Pulmonary artery endothelial cell (primary cell): Measurements from ENCODE around the gene ADCY3. TPM values are rescaled to one million over a fixed set of nuclear protein-coding genes. Genes with fewer than 3 reads are reported as not detected.
"Not testable (repeated sequence)": the region's sequence is repeated elsewhere in the genome, so short reads cannot be mapped to it uniquely, and the experiment has no call there.

Experiments used
- DNase-seq: peaks from one replicate; pipeline ENCODE4 v3.0.0-alpha.2; 2011; ENCODE audit warnings: low read depth, low spot score
- total RNA-seq: library from RNA; depleted of rRNA; stranded (reverse); fragments of >200 nt; gene quantifications from 2 replicates; pipeline ENCODE4 v1.2.3, GENCODE V29; 2014

Gene ADCY3
- total RNA-seq, 1 donor from 2014 or later = 30.8 TPM

DNA sequence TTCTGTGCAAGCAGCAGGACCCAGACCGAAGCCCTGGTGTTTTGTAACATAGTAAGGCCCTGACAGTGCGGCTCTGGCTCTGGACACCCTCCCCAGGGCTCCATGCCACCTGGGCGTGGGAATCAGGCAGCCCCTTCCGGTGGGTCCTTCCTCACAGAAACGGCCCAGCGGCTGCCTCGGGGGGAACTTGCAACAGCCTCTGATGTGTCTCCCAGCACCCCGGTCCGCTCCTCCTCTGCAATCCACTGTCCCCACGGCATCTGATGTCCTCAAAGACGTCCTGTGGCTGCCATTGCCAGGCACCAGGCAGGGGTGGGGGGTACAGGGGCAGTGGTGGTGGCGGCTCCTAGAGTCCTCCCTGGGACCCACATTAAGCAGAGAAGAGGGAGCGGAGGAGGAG lies 68.0 kb downstream of the ADCY3 start:
- DNase-seq = no peak

DNA sequence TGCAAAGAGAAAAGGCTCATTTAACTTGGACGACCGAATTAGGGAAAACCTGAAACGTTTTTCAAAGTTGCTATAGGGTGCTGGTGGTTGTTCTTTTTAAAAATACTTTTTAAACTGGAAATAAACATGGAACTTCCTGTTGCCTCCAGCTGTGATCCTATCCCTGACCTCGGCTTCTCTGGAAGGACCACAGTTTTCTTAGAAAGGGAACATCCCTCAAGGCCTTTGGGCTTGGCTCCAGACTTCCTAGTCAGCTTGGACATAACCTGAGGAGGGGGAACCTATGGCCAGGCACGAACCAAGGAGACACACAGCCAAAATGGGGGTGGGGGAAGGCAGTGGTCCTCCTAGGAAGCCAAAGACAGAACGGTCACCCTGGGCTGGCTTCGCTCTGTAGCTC lies 69.1 kb downstream of the ADCY3 start:
- no peak for DNase-seq

DNA sequence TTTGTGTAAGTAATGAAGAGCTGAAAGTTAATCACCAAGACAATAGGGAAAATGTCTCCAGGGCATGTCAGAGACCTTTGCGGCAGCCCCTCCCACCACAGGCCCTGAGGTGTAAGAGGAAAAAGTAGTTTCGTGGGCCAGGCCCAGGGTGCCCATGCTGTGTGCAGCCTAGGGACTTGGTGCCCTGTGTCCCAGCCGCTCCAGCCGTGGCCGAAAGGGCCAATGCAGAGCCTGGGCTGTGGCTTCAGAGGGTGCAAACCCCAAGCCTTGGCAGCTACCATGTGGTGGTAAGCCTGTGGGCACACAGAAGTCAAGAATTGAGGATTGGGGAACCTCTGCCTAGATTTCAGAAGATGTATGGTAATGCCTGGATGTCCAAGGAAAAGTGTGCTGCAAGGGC lies 74.3 kb downstream of the ADCY3 start:
- no peak for DNase-seq

DNA sequence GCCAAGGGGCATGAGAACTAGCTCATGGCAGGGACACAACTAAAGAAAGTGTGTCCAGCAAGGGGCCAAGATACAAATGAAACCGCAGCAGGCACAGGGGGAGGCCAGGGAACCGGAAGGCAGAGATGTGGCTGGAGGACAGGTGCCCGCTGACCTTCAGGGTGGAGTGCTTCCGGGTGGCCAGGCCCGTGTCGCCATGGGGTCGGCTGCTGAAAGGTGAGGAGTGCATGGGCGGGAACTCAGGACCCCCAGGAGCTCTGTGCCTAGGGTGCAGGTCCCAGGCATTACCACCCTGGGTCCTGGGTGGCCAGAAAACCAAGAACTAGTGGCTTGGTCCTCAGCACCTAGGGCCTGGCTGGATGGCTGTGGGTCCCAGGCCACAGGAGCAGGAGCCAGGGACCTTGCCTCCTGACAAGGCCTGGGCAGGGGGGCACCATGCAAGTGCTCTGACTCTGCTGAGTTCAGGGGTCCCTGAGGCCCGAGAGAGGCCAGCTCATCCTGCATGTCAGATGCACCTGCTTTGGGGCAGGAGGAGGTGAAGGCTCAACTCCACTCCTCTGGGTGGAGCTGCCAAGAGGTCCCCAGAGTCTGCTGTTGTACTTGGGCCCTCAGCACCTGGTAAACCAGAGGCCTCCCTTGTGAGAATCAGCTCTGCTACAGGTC lies 75.9 kb downstream of the ADCY3 start:
- DNase-seq = no peak

DNA sequence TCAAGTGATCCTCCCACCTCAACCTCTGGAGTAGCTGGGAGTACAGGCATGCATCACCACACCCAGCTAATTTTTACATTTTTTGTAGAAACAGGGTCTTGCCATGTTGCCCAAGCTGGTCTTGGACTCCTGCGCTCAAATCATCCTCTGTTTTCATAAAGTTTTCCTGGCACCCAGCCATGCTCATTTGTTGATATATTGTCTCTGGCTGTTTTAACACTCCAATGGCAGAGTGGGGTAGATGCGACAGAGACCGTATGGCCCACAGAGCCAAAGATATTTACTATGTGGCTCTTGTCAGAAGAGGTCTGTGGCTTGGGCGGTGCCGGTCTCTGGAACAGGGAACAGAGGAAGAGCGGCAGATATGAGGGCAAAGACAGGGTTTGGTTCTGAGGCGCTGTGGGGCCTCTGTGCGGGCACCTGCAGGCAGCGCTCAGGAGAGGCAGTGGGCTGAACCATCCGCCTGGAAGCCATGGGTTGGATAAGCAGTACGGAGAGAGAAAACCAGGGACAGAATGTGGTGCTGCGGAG lies 76.6 kb downstream of the ADCY3 start:
- DNase-seq = no peak

DNA sequence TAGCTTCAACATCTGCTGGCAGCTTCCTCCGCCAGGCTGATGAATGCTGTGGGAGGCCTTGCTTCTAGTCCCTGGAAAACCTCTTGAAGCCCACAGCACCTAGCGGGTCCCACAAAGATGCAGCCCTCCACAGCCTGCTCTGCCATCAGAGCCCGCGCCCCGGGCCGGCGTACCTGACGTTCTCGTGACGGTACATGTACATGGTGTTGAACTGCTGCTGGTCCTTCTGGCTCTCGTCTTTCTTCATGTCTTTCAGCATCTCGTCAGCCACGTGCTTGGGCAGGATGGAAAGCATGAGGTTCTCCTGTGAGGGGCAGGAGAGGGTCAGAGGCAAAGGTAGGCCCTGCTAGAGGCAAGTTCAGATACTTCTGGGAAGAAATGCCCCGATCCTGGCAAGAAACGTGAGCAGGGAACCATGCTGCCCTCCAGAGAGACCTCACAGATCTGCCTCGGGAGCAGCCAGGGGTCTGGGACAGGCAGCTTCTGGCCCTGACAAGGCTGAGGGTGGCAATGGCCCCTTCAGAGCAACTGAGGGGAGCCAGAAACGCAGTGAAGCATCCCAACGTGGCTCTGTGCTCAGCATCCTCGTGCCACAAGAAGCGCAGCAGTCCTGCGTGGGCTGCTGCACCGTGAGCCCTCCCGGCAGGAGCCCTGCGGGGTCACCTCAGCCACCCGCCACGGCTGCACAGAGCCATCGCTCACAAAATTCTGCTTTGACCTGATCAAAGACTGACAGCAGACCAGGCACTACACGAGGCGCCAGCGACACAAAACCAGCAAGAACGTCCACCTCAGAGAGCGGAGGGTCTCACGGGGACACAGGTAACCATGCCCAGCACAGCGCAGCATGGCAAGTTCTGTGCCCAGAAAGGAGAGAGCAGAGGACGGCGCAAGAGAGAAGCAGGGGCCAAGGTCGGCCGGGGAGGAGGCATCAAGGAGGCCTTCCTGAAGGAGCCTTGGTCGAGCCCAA lies 77.7 kb downstream of the ADCY3 start:
- DNase-seq = no peak

DNA sequence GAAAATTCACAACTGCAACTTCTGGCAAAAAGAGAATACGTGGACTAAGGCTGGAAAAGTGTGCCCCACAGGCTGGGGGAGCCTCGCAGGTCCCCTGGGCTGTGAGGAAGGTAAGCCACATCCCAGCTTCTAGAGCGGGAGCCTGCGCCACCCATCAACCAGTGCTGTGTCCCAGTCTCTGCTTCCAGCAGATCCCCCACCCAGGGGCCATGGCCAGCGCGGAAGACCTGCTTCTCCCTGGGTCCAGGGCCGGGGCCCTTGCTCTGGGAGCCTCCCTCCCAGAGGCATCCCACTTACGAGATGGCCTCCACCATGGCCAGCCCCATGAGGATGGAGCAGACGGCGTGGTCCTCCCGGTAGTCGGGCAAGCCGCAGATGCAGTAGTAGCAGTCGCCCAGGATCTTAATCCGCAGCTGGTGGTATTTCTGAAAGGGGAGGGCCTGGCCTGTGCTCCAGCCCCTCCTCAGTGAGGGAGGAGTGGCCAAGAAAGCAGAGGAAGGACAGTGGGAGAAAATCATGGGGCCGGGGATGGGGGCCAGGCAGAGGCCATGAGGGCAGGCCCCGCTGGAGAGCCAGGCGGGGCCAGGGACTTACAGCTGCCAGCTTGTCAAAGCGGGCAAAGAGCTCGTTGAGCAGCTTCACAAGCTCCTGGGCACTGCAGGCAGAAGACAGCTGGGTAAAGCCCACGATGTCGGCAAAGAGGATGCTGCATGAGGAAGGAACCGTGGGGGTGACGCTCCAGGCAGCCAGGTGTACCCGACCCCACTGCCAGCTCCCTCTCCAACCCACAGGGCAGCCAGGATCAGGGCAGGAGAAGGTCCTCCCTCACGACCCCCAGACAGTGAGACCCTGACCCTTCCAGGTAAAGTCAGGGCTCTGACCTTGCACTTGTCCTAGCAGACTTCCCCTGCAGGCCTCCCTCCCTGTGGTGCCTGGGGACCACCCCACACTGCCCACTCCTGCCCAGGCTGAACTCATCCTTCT lies 78.8 kb downstream of the ADCY3 start:
- DNase-seq = no peak

DNA sequence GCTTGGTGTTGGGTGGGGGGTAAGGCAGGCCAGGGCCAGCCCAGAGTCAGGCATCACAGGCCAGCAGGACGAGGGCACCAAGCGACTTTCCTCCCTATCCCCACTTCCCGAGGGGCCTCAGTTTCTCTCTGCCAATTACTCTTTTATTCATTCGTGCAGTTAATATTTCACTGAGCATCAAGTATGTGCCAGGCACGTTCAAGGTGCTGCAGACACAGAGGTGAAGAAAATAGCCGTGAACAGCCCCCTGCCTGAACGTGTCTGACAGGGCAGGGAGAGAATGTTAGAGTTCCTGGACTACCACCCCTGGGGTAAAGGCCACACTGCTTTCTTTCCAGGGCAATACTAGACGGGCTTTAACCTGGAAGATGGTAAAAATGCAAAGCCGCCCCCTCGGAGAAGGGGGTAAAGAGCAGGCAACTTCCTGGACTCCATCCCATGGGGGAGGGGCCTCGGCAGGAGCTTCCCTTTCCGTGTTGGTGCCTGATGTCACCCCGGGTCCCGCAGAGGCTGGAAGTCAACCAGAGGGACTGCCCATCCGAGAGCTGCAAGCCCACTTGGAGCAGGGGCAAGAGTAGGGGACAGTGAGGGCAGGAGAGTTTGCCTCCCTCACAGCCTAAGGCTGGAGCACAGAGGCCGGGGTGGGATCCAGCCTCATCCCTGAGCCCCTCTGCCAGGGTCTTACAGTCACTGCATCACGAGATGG lies 79.7 kb downstream of the ADCY3 start:
- no peak for DNase-seq

DNA sequence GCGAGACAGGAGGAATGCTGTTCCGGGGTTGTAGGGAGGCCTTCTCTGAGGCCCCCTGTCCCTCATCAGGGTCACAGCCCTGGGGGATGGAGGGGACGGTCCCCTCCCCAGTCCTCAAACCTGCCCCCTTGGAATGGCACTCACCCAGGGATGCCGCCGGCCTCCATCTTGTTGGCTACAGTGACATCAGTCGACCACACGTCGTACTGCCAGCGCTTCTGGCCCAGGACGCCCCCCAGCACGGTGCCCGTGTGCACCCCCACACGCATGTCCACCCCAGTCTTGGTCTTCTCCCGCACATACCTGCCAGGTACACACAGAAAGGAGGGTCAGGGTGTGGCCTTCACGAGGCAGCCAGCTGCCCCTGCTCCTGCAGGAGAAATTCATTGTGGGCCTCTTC lies 80.3 kb downstream of the ADCY3 start:
- no peak for DNase-seq

DNA sequence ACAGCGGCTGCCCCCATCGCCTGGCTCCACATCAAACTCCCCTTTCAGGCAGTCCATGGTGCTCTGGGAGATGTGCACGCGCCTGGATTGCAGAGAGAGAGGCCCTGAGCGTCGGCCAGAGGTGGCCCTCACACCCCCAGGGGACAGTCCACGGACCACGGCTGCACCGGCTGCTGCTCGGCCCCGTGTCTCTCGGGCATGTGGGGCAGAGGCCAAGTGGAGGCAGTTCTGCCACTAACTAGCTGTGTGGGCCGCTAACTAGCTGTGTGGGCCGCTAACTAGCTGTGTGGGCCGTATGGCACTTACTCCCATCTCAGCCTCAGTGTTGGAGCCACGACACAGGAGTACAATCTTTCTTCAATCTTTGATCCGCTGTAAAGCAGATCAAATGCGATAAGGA lies 81.5 kb downstream of the ADCY3 start:
- DNase-seq = no peak

DNA sequence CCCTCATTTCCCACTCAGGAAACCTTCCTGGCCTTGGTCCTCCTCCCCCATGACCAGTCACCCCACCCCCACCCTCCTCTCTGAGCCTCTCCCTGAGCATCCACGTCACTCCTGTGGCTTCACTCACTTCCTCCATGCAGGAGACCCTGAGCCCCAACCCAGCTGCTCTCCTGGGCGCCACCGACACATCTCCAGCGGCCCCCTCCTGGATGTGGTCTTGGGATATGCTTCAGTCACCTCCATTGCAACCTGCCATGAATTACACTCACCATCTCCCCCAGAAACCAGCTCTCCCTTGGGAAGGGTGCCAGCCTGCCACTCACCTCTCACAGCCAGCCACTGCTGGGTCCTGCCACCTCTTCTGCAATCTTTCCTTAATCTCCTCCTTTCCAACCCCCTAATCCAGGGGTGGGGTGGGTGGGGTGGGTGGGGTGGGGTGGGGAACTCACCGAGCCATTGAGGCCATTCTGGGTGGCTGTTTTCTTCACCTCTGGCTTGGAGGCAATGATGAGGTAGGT lies 82.0 kb downstream of the ADCY3 start:
- DNase-seq = no peak

DNA sequence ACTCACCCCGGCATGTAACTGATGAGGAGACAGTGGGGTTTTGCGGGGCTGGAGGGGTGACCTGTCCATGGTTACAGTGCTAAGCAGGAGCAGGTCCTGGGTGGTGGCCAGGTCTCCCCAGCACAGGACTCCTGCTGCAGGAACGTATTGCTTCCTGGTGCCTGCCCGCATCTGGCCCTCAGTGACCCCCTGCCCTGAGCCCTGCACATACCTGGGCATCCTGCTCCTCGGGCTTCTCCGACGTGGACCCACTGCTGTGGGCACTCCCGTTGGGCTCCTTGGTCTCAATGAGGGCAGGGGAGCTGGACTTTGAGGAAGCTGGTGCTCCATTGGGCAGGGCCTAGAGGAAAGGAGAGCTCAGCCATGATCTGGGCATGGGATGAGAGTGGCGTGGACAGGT lies 83.3 kb downstream of the ADCY3 start:
- no peak for DNase-seq

DNA sequence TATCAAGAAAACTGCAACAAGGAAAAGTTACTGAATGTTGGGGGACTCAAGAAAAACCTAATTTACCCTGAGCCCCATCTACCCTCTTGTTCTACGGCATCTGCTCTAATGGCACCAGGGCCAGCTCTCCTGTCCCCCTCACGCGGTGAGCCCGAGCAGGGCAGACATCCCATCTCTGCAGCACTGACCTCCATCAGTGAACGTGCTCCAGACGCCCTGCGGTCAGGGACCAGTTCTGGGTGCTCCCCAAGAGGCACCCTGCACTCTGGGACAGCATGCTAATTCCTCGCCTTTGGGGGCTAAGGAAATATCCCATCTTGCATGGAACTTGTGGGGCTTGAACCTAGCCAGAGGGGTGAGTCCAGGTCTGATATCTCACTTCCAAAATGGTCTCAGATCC lies 83.8 kb downstream of the ADCY3 start:
- no peak for DNase-seq

DNA sequence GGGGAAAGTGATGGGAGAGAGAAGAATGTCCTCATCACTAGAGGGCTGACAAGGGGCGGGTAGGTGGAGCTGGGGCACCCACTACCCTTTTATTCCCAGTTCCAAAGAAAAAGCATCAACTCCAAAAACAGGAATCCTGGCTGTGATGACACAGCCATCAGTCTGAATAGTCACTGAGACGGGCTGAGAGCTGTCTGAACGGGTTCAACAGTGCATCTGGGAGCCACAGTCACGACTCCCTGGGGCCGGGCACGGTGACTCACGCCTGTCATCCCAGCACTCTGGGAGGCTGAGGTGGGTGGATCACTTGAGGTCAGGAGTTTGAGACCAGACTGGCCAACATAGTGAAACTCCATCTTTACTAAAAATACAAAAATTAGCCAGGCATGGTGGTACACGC lies 84.6 kb downstream of the ADCY3 start:
- not testable (repeated sequence) for DNase-seq

DNA sequence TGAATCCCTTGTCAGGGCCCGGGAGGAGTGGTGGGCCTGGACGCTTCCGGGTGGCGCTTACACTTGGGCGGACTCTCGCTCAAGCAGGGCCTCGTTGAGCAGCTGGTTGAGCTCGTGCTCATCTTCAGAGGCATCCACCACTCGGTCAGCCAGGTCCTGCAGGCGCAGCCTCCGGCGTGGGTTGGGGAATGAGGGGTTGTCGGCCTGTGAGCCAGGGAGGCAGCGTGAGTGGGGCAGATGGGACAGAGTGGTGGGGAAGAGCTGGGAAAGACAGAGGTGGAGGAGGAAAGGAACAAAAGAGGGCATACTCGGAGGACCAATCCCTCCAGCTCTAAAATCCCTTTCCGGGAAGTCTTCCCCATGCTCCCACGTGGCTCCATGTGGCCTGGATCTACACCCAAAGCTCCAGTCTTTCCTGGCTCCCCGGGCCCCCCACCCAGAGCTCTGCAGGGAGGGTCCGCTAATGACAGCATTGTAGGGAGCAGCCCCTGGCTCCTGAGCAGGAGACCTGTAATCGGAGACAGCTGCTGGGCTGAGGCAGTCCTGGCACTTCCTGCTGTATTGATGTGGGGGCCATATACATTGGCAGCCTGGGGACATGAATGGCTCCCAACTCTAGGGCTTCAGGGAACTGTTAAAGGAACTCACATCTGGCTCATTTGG lies 85.2 kb downstream of the ADCY3 start:
- DNase-seq = no peak

DNA sequence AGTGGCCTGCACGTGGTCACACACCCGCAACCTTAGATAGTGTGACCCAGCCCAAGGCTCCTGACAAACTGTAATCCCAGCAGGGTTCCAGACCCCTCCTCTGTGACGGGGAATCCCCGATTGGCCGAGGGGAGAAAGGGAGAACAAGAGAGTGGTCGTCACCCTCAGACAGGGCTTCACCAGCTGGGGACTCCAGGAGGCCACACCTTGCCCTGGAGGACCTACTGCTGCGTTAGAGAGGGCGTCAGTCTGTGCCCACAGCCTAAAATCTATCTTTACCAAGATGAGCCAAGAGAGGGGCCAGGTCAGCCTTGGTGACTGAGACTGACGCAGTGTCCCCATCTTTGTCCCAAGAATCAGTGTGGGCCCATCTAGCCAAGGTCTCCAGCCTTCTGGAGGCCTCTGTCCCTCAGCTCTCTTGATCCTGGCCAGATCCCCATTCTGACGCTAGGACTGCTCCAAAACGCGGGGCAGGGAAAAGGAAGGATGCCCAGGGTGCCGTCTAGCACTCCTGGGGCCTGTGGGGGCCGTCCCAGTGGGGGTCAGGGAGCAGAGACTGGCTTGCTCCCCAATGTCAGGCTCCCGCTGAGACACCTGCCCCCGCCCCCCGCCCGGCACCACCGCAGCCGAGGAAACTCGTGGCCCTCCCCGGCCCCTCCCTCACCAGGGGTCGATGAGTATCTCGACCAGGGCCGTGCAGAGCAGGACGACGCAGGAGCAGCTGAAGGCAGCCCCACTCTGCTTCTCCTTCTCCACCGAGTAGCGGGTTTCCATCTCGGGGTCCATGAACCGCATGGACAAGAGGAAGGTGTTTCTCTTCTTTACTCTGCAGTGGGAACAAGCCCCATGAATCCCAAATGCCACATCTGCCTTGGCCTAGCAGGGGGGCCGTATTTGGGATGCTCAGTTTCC lies 86.0 kb downstream of the ADCY3 start:
- no peak for DNase-seq

DNA sequence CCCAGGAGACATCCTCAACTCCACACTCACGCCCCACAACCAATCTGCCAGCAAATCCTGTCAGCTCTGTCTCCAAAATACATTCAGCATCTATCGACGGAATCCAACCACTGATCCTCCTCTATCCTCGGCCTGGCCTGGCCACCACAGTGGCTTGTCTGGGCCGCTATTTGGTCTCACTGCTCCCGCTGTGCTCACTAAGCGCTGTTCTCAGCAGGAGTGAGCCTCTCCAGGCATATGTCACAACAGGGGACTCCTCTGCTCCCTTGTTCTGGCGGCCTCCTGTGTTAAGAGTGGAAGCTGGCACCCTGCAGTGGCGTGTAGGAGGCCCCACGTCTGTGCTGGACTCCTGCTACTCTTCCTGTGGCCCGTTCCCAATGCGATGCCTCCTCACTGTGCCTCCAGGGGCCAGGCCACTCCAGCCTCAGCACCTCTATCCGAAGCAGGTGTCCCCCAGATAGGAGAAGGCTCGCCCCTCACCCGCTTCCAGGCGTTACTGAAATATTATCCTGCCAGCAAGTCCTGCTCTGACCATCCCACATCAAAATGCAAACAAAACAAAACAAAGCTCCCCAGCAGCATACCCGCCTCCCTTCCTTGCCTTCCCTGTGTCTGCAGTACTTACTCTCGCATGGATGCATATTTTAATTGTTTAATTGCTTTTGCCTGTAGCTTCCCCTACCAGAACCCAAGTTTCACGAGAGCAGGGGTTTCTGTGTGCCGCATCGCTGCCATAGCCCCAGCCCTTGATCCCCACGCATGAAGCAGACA lies 86.9 kb downstream of the ADCY3 start:
- DNase-seq = no peak

DNA sequence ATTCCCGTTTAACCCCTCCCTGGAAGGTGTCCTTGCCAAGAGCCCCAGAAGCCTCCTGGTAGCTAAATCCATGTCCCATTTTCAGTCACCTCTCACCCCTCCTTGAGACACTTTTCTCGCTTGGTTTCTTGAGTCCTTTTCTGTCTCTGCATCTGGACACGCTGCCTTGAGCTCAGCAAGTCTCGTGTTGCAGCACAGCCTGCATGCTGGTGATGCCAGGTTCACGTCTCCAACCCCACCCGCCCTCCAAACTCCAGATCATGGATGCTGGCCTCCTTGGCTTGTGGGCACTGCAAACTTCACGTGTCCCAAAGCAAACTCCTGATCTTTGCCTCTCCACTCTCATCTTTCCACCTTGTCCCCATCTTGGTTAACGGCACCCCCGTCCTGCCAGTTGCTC lies 87.5 kb downstream of the ADCY3 start:
- DNase-seq = no peak
